CMK (cell line): ENCODE measurements around the gene ATP2C1.

Experiments
- DNase-seq: peaks from one replicate; pipeline ENCODE4 v3.0.0-alpha.2; 2010; ENCODE audit warnings: low read depth

ATP2C1 gene

DNA sequence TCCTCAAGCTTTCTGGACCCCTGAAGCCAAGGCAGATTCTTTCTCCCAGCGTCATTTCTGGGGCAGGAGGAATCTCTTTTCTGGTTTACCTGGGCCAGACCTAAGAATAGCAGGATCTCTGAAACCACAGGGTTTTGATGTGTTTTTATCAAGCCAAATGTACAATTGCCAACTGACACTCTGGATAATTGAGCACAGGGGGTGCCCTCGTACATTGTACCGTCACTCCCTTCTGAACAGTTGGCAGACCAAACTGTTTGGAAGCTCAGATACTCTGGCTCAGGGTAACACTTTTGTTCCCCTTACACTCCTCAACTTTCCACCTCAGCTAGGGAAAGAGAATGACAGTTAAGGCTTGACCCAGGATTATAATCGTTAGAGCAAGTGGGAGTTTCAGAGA is 82.8 kb downstream of the ATP2C1 start:
- no peak for DNase-seq

GRCh38 chr3:130979117-130979516 is 85.2 kb downstream of the ATP2C1 start:
- no peak for DNase-seq

GRCh38 chr3:130981469-130981868 is 87.6 kb downstream of the ATP2C1 start:
- no peak for DNase-seq

- no peak for DNase-seq
Measured at GRCh38 chr3:130990282-130990681, 96.4 kb downstream of the ATP2C1 start.

GRCh38 chr3:130991126-130991525 is 97.2 kb downstream of the ATP2C1 start:
- no peak for DNase-seq

DNA sequence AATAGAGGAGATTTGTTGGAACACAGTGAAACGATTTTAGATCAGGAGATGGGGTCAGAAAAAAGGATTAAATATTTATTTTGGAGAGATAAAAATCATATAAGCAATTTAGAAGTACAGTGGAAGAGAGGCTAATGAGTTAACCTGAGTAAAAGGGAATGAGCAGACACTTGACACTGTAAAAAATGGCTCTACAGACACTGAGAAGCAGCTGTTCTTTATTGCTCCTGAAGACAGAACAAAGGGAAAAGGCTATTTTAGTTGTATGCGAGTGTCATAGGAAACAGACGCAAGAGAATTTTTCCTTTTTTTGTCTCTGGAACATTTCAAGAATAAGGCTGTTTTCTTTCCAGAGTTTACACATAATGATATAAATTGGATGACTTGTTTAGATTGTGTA is 98.5 kb downstream of the ATP2C1 start:
- no peak for DNase-seq

- no peak for DNase-seq
Measured at GRCh38 chr3:130997289-130997688, 103.4 kb downstream of the ATP2C1 start.

GRCh38 chr3:131001071-131001470 is 107.2 kb downstream of the ATP2C1 start:
- DNase-seq = no peak

DNA sequence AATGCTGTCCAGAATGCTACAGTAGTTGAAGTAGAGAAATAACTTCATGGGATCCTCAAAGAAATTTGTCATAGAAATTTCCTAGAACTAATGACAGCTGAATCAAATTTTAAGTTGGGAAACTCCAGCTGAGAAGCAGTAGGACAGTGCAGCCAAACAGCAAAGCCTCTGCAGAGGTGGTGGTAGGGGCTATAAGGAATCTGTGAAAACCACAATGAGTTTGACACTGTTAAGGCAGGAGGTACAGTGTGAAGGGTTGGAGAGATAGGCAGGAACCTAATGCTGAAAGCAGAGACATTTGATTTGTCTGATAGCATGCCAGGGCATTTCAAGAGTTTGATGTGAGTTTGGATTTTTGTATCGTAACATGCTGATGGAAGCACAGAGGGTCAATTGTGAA is 110.7 kb downstream of the ATP2C1 start:
- no peak for DNase-seq

GRCh38 chr3:131007256-131007655 is 113.4 kb downstream of the ATP2C1 start:
- DNase-seq = no peak

- DNase-seq = no peak
Measured at GRCh38 chr3:131007782-131008181, 113.9 kb downstream of the ATP2C1 start.

DNA sequence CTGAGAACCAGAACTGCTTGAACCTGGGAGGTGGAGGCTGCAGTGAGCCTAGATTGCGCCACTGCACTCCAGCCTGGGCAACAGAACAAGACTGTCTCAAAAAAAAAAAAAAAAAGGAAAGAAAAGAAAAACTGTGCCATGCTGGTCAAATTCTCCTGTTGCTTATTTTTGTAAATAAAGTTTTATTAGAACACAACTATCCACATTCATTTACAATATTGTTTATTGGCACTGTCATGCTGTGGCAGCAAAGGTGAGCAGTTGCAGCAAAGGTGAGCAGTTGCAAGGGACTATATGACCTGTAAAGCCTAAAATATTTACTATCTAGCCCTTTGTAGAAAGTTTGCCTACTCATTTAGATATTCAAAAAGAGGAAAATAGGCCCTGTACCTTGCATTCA is 114.4 kb downstream of the ATP2C1 start:
- no peak for DNase-seq

DNA sequence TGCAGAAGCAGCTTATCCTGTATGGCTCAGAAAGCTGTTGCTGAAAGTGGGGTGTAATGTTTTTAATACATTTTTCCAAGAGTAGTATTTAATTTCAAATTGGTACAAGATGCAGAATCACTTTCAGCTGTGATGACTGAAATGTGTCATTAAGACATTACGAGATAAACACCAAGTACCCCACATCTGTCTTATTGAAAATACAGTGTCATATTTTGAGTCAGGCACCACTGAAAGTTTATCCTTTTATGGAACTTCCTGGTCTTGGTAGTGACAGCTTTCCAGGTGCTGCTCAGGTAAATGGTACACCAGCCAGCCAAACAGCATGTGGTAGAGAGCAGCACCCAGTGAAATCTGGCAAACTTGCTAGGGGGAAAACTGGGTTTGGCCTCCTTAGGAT is 115.8 kb downstream of the ATP2C1 start:
- DNase-seq = no peak

GRCh38 chr3:131018970-131019369 is 125.1 kb downstream of the ATP2C1 start:
- no peak for DNase-seq

DNA sequence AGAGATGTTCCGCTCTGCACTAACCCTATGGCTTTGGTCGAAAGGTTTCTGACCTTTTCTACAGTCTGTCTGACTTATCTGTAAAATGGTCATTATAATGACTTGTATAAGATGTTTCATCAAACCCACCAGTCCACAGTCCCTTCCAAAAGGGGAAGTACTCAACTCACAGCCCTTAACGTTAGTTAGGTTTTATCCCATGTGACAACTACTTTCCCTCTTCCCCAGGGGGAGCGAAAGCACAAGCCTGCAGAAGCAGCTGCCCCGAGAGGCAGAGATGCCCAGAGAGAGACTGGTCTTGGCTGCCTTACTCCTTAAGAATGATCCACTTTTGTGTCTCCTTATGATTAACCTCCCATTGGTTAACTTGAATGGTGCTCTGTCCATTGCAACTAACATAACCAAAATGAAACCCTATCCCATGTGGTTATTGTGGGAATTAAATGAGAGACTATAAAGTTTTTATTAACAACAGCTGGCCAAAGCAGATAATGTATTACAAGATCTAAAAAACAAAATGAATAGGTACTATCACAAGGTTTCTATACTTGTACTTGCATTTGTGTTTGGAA is 126.3 kb downstream of the ATP2C1 start:
- DNase-seq = no peak

DNA sequence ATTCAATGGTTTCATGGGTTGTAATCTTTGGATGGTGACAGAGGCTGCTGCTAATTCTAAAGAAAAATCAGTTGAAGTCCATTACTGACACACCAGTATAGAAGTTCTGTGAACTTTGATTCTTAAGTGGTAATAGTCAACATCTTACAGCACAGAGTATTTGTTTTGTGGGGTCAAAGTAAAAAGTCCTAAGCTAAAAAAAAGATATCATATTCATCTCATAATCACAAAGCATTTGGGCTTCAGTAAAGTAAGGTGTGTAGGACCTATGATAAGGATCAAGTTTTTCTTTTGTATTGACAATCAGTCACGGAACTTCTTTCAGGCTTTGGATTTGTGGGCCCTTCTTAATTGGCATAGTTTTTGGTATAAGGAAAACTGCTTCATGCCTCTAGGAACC is 131.7 kb downstream of the ATP2C1 start:
- DNase-seq = no peak

DNA sequence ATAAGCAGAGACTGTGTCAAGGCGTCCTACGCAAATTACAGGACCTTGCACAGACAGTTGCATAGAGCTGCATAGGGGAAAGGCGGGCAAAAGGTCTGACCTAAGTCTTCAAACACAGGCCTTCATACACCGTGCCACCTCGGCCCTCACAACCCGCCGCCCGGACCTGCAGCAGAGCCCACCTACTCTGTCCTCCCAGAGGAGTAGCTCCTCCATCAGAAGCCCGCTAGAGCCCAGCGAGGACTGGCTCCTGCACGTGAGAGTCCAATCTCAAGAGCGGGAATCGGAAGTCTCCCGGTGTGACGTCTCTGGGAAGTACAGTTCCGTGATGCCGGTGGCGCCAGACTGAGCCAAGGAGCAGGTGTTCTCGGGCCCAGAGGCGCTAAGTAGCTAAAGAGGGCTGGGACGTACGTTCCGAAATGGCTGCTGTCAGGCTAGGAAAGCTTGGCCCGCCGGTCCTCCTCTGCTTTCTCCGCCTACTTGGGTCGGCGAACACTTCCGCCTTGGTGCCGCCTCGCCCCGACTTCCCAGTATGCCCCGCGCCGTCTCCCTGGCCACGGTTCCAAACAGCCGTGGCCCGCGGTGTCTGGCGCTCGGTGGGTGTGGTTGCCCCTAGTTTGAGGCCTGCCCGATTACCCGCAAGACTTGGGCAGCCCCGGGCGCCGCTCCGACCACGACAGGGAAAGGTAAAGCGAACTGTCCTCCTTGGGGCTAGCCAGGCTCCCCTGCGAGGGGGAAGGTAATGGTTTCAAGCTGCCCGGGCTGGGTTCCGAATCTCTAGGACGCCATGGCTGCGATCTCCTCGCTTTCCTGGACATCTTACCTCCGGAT is 132.7 kb downstream of the ATP2C1 start, which contains the start of the genes ASTE1 and NEK11:
TSS of gene ASTE1 (minus strand) at position 505 of the 831 bp plus-strand sequence. CDS start 1,519 bp downstream, outside the sequence.
TSS of gene NEK11 (plus strand) at position 557 of the 831 bp plus-strand sequence. CDS start 2,832 bp downstream, outside the sequence.
- peak; percentile 33 for DNase-seq

GRCh38 chr3:131028844-131029243 is 135.0 kb downstream of the ATP2C1 start:
- DNase-seq = no peak

- no peak for DNase-seq
Measured at GRCh38 chr3:131031660-131032059, 137.8 kb downstream of the ATP2C1 start.

- peak; percentile 22 for DNase-seq
Measured at GRCh38 chr3:131033480-131034080, 139.7 kb downstream of the ATP2C1 start.

GRCh38 chr3:131036200-131036816 is 142.4 kb downstream of the ATP2C1 start:
- DNase-seq = no peak

GRCh38 chr3:131036986-131037385 is 143.1 kb downstream of the ATP2C1 start:
- DNase-seq = no peak

DNA sequence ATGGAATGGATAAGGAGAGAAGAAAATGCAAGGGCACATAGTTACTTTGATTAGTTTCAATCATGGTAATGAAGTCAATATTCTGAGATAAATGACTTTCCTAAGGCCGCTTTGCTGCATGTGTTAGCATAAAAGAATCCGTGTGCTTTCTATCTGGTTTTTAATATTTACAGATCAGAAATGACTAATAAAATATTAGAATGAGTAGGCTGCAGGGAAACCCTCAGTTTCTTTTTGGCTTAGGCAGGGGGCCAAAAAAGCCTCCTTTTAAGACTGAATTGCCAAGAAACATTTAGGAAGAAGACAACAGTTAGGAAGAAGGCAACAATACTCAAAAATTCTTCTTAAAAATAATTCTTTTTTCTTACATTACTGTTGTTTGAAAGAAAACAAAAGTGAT is 144.4 kb downstream of the ATP2C1 start:
- no peak for DNase-seq
